GM19372 (cell line): ENCODE results near the gene ATP7B.
"Not testable (repeated sequence)": the region's sequence is repeated elsewhere in the genome, so short reads cannot be mapped to it uniquely, and the experiment has no call there.

Experiments used
- ATAC-seq: cut with Tn5 transposase; IDR thresholded peaks from one replicate; pipeline ENCODE4 v1.9.1; 2021; ENCODE audit warnings: mild to moderate bottlenecking, low read depth, moderate library complexity; ENCODE audit not compliant: unreplicated experiment

ATP7B gene

GRCh38 chr13:52010890-52011631 lies at the start of gene ATP7B:
Gene ATP7B (minus strand): TSS chr13:52011450. CDS start chr13:52011337, 113 bp downstream.
- ATAC-seq, result peak; percentile 0

- no peak for ATAC-seq
These were observed 42.2 kb upstream of the ATP7B start for GRCh38 chr13:52053460-52053859.

- ATAC-seq, result no peak
These were observed 40.1 kb upstream of the ATP7B start for GRCh38 chr13:52051400-52051799.

GRCh38 chr13:52048516-52048915 lies 37.3 kb upstream of the ATP7B start:
- no peak for ATAC-seq

DNA sequence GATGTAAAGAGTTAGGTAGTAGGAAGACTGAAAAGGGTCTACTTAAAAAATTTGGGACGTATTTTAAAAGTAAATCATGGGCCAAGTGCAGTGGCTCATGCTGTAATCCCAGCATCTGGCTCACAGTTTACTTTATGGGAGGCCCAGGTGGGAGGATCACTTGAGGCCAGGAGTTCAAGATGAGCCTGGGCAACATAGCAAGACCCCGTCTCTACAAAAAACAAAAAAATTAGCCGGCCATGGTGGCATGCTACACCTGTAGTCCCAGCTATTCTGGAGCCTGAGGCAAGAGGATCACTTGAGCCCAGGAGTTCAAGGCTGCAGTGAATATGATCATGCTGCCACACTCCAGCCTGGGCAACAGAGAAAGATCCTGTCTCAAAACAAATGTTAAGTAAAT lies 36.2 kb upstream of the ATP7B start:
- no peak for ATAC-seq

GRCh38 chr13:52043675-52044074 lies 32.4 kb upstream of the ATP7B start:
- no peak for ATAC-seq

GRCh38 chr13:52036037-52036436 lies 24.8 kb upstream of the ATP7B start:
- no peak for ATAC-seq

- ATAC-seq, result no peak
These were observed 23.5 kb upstream of the ATP7B start for GRCh38 chr13:52034616-52035226.

- no peak for ATAC-seq
These were observed 21.8 kb upstream of the ATP7B start for GRCh38 chr13:52033039-52033438.

DNA sequence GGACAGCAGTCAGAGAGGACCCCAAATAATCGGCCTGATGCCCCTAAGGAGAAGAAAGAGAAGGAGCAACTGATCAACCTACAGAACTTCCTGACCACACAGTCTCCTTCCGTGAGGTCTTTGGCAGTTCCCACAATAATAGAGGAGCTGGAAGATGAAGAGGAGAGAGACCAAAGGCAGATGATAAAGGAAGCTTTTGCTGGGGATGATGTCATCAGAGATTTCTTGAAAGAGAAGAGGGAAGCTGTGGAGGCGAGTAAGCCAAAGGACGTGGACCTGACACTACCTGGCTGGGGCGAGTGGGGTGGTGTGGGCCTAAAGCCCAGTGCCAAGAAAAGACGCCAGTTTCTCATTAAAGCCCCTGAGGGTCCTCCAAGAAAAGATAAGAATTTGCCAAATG lies 19.2 kb upstream of the ATP7B start:
- not testable (repeated sequence) for ATAC-seq

GRCh38 chr13:52029569-52029968 lies 18.3 kb upstream of the ATP7B start:
- ATAC-seq, result no peak

DNA sequence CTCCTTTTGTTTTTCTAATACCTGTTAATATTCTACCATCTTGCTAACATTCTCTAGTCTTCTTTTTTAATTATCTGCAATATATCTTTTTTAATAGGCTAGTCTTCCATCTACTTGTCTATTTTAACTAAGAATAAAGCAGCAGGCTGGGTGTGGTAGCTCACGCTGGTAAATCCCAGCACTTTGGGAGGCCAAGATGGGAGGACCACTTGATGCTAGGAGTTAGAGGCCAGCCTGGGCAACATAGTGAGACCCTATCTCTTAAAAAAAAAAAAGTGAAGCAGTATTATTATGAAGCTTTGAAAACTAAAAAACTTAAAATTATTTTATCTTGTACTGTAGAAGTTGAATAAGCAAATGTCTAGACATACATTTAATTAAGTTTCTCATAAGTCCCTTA lies 16.6 kb upstream of the ATP7B start:
- no peak for ATAC-seq

GRCh38 chr13:52026246-52026626 lies 15.0 kb upstream of the ATP7B start:
- no peak for ATAC-seq

DNA sequence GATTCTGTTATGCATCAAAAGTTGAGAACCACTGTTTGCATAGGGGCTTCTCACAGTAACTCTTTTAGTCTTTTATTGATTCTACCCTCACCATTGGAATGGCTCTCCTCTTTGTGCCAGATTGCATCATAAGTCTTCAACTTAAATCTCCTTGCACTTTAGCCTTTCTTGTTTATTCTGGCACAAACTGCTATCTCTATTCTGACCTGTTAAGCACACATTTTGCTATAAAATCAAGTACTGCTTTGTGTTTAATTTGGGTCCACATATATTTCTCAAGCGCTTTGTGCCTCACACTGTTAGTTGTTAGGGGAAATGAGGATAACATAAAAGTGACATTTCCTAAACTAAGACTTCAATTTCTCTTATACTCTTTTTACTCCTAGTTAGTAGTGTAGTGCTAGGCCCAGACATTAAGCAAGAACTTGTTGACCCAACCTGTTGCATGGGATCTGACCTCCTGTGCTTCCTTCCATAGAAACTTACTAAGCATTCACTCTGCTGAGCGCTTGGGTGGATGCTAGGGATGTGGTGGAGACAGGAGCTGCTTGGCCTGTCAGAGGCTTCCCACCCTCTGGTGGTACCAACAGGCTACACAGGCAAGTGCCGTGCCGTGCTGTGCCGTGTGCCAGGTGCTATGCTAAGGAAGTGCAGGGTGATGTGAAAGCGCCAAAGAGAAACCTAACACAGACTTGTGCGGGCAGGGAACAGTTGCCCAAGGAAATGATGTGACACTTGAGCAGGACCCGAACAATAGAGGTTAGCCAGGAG lies 14.4 kb upstream of the ATP7B start:
- ATAC-seq, result no peak

- ATAC-seq, result no peak
These were observed 13.2 kb upstream of the ATP7B start, which contains the start of gene UTP14C for GRCh38 chr13:52024481-52024880. Gene UTP14C (plus strand): TSS chr13:52024691. CDS start chr13:52028805, 4,114 bp downstream.

- no peak for ATAC-seq
These were observed 11.1 kb upstream of the ATP7B start for GRCh38 chr13:52022356-52022755.

- ATAC-seq, result no peak
These were observed 8.9 kb upstream of the ATP7B start for GRCh38 chr13:52020191-52020590.

DNA sequence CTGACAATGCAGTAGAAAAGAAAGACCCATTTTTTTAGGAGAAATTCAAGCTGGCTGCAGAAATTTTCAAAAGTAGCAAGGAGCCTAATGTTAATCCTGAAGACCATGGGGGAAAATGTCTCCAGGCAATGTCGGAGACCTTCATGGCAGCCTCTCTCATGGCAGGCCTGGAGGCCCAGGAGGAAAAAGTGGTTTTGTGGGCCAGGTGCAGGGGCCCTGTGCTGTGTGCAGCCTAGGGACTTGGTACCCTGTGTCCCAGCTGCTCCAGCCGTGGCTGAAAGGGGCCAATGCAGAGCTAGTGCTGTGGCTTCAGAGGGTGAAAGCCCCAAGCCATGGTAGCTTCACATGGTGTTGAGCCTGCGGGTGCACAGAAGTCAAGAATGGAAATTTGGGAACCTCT lies 5.0 kb upstream of the ATP7B start:
- no peak for ATAC-seq

GRCh38 chr13:52012512-52012836 lies 1.2 kb upstream of the ATP7B start:
- peak; percentile 0 for ATAC-seq

DNA sequence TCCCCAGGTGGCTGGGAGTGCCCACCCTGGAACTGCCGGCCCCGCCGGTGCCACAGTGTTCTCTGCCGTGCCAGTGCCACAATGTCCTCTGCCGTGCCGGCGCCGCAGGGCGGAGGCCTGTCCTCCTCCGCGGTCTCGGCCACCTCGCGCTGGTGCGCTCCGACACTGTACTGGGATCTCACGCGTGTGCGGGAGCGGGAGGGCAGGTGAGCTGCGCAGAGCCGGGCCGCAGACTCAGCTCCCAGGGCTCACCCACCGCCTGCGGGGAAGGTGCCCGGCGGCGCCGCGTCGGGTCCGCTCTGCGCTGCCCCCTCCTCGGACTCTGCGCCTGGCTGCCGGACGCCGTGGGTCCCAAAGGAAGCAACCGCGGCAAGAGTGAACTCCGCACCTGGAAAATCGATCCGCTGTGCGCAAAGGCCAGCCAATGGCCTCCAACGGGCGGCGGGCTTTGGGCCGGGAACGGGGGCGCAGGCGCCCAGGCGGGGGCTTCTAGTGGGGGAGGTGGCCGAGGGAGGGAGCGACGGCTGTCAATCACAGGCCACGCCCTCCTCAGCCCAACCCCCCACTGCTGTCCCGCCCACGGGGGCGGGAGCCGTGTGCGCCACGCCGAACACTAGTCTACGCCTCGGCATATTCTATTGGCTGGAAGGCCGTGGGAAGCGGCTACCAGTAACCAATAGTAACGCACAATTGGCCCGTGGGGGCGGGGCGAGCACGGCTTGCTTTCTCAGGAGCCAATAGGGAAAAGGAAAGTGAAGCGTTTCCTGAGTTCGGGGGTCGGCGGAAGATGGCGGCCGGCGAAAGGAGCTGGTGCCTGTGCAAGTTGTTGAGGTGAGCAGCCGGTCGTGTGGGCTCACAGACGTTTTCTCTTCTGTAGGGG lies 622 bp upstream of the ATP7B start, which contains the start of gene ALG11:
TSS of gene ALG11 (plus strand) at position 767 of the 880 bp plus-strand sequence. CDS start at position 788, 21 bp downstream.
- peak; percentile 98 for ATAC-seq
